Ammon's horn (tissue), 1 donor: ENCODE data around the gene TNFRSF25.
"Not testable (repeated sequence)": the region's sequence is repeated elsewhere in the genome, so short reads cannot be mapped to it uniquely, and the experiment has no call there.

Experiments
- DNase-seq: peaks from one replicate; pipeline ENCODE4 v3.0.0-alpha.2; 2016; ENCODE audit warnings: low spot score

Gene TNFRSF25

GRCh38 chr1:6450943-6451373, 15.0 kb downstream of the TNFRSF25 start:
- DNase-seq: no peak

- DNase-seq: not testable (repeated sequence)
Observed at GRCh38 chr1:6450486-6450885, 15.5 kb downstream of the TNFRSF25 start.

DNA sequence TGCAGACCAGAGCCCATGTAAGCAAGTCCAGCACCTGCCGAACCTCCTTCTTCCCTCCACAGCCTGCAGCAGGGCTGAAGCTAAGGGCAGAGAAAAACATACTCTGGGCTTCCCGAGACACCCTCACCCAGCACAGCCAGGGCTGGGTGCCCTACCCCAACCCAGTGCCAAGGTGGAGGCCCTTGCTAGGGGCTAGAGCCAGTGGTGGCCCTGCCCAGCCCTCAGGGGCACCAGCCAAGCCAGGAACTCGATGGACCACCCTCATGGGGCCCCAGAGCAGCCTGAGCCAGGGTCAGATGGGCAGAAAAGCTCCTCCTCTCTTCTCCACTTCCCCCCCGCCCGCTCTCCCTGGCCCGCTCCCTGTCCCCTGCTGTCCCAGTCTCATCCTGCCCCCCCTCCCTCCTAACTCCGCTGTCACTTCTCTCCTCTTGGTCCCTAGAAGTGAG, 15.9 kb downstream of the TNFRSF25 start:
- DNase-seq: no peak

GRCh38 chr1:6448749-6449631, 17.0 kb downstream of the TNFRSF25 start:
- DNase-seq: peak; percentile 24

DNA sequence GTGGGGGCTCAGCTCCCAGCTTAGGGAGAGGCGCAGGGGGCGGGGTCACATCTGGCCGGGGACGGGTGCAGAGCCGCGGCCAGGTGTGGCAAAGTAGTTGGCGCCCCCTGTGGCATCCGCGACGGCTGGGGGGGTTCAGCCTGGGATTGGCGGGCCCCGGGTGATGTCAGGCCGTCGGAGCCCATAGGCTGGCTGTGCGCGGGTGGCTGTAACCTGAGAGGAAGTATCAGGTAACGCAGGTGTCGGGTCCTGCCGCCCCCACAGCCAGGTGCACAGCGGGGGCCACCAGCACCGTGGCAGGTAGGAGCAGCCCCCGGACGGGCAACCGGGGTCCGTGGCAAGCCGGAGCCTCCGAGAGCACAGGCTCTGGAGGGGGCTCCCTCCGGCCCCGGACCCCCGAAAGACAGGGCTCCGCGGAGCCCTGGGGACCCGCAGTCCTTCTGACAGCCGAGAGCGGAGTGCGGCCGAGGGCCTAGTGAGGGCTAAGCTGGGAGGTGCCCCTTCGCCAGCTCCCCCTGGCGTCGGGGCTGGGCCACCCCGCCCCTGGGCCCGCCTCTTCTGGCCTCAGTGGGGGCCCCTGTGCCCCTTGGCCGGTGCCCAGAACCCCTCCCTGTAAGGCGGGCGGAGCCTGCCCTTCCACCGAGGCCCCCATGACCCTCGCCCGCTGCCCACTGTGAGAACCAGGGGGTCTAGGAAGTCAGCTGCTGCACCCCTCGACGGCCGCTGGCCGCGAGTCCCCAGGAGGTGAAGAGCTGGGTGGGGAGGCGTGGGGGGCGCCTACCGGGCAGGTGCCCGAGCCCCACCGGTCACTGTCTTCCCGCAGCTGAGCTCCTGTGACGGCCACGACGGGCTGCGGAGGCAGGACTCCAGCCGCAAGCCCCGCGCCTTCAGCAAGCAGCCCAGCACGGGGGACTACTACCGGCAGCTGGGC, 17.9 kb downstream of the TNFRSF25 start:
- no peak for DNase-seq

- DNase-seq: no peak
Observed at GRCh38 chr1:6447016-6447817, 18.8 kb downstream of the TNFRSF25 start.

GRCh38 chr1:6446665-6447015, 19.3 kb downstream of the TNFRSF25 start:
- DNase-seq: no peak

DNA sequence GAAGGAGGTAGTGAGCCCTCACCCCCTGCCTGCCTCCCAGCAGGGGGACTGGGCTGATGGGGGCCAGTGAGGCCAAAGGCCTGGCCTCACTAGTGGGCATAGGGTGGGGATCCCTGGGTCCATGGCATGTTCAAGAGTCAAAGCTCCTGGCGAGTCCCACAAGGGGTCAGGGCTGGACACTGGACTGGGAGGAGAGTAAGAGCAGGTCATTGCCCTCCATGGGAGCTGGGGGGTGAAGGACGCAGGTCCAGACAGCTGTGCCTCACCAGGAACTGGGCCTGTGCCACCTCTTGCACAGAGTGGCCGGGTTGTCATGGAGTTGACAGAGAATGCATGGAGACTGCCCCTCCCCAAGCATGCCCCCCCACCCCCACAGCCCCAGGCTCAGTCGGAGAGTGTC, 20.0 kb downstream of the TNFRSF25 start:
- DNase-seq: not testable (repeated sequence)

DNA sequence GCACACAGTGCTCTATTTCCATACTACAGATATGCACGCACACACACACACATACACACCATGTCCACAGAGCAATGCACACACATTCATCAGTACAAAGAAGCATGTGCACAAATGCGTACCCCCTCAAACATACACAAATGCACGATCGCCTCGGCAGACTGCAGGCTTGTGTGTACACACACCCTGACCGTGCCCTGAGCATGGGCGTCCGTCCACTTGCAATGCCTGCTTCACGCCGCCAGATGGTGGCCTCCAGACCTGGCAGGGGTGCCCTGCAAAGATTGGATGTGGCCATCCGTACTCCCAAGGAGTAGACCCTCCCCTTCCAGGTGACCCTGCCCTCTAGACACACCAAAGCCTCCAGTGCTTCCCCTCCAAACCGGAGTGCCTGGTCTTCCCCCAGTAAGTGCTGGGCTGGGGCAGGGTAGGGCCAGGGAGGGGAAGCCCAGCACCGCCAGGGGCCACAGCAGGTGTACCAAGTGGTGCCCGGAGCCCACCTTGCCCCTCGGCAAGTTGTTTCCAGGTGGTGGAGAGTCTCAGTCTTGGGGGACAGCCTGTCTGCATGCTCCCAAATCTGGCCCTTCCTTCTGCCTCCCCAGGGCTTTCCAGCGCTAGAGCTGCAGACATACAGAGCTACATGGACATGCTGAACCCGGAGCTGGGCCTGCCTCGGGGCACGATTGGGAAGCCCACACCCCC, 20.8 kb downstream of the TNFRSF25 start:
- peak; percentile 16 for DNase-seq

- no peak for DNase-seq
Observed at GRCh38 chr1:6444377-6444776, 21.6 kb downstream of the TNFRSF25 start.

DNA sequence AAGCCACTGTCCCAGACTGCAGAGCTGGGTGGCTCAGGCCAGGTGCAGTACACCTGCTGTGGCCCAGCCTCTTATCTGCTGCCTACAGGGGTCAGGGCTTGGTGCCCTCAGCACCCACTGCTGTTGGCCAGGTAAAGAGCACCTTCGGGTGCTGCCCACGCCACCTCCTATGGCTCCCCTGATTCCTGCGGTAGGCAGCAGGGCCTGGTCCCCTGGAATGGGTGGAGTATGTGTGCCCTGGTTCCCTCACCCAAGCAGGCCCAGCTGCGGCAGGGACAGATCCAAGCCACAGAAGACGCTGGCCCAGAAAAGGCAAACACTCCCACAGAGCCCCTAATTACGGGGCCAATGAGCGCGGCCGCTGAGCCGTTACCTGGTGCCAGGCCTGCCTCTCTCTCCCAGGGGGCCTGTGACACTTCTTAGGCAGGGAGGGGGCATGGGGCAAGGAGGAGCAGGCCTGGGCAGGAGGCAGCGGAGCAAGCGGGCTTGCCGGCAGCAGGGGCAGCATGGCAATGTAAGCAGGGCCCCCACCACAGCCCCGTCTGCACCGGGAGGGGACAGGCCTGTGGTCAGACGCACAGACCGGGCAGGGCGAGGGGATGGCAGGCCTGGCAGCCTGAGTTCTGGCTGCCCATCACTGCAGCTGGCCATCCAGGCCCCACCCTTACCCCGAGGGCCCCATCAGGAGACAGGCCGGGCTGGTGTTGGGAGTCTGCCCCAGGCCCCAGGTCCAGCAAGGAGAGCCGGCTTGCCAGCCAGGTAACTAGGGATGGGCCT, 22.4 kb downstream of the TNFRSF25 start:
- no peak for DNase-seq

DNA sequence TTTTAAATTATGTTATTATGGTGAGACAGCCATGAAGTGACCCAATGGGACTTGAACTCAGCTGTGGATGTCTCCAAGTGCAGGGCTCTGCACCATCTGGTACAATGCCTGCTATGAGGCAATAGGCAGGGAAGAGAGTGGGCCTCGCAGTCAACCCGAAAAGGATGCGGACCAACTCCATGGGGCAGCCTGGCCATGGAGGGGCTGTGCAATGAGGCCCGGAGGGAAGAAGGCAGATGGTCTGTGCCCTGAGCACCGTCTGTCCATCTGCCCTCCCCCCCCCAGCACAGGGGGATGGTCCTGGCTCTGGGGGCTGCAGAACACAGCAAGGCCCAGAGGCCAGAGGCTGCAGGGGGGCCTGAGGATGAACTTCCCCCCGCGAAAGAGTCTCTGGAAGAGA, 24.4 kb downstream of the TNFRSF25 start:
- no peak for DNase-seq

DNA sequence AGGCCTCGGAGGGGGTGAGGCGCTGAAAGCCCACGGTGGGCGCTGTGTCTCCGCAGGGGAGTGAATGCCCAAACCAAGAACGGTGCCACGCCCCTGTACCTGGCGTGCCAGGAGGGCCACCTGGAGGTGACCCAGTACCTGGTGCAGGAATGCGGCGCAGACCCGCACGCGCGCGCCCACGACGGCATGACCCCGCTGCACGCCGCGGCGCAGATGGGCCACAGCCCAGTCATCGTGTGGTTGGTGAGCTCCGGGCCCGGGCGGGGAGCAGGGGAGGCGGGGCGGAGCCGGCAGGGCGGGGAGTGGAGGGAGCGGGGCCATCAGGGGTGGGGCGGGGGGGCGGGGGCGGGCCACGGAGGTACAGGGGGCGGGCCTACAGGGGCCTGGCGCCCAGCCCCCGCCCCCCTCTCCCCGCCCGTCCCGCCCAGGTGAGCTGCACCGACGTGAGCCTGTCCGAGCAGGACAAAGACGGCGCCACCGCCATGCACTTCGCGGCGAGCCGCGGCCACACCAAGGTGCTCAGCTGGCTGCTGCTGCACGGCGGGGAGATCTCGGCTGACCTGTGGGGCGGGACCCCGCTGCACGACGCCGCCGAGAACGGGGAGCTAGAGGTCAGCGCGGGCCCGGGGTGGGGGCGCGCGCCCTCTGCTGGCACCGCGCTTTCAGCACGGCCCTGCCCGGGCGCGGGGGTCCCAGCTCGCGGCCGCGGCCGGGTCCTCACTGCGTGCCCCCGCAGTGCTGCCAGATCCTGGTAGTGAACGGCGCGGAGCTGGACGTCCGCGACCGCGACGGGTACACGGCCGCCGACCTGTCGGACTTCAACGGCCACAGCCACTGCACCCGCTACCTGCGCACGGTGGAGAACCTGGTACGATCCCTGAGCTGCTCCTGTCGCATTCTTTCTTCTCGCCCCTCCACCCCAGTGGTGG, 25.5 kb downstream of the TNFRSF25 start:
- DNase-seq: no peak

GRCh38 chr1:6438047-6438525, 27.9 kb downstream of the TNFRSF25 start:
- peak; percentile 57 for DNase-seq

GRCh38 chr1:6437012-6437700, 28.8 kb downstream of the TNFRSF25 start:
- peak; percentile 69 for DNase-seq

GRCh38 chr1:6436277-6436676, 29.7 kb downstream of the TNFRSF25 start:
- not testable (repeated sequence) for DNase-seq

DNA sequence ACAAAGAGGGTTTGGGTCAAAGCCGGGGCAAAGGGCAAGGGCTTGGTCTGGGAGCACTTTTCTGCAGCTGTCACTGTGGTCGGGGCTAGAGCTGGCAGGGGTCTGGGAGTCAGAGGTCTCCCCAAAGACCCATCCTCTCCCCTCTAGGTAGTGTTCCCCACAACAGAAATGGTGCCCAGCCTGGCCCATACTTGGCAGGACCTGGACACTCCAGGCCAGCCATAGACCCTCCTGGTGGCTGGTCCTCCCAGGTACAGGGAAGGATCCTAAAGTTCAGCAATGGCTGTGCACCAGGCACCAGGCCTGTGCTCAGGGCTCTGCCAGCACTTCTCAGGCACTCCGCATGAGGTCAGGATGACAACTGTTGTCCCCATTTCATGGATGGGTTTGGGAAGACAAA, 30.4 kb downstream of the TNFRSF25 start:
- no peak for DNase-seq

DNA sequence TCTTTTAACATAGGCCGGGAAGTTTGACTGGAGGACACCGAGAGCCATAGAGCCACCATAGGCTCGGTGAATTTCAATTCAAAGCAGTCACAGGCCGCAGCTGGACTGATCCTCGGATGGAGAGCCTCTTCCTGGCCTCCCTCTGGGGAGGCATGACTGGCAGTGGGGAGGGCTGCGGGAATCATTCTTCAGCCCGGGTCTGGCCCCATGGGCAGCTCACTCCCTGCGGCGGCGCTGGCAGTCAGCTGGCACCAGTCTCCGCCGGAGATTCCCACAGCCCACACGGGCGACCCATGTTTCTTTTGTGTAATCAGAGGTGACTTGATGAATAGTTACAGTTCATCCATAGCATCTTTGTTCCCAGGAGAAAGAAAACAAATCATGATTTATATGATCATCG, 30.8 kb downstream of the TNFRSF25 start:
- DNase-seq: no peak

DNA sequence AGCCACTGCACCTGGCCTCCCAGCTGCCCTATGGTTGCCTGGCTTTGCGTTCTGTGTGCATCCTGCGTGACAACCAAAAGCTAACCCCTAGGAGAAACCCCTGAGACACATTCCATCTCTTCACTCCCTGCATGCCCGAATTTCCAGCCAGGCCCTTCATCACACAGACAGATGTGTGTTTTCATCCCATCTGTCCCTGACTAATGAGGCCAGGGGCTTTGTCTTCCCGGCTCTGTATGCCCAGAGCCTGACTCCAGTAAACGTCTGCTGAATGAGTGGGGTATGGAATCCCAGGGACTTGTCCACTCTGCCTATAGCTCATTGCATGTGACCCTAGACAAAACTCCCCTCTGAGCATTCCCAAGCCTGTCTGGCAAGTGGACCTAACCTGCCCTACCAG, 31.8 kb downstream of the TNFRSF25 start:
- DNase-seq: no peak
